K562 (cell line): ENCODE measurements around the gene FAM83F. TPM values are rescaled to one million over a fixed set of nuclear protein-coding genes. Genes with fewer than 3 reads are reported as not detected.

Experiments
- ARNT ChIP-seq, 2 experiments: fragments of 450-650 bp; IDR thresholded peaks; 2 replicates each; pipeline ENCODE4 v1.6.1; 2016; ENCODE audit warnings: mild to moderate bottlenecking in 1 of 2
- BRF1 ChIP-seq: IDR thresholded peaks from 3 replicates; pipeline ENCODE4 v1.6.1; 2011; ENCODE audit warnings: borderline replicate concordance, mild to moderate bottlenecking; ENCODE audit not compliant: insufficient read length; ENCODE audit errors: extremely low read depth
- CBX5 ChIP-seq: IDR thresholded peaks from 2 replicates; pipeline ENCODE4 v1.6.1; 2014; ENCODE audit warnings: low read depth, borderline replicate concordance
- CHD7 ChIP-seq: fragments of 200-600 bp; sonication (generic); IDR thresholded peaks from one replicate; pipeline ENCODE4 v1.6.1; 2012; ENCODE audit warnings: mild to moderate bottlenecking, low read depth, low read length, inconsistent platforms
- ETV6 ChIP-seq, 3 experiments: fragments of 150-350 bp in 1 of 3; sonication (generic) in 1 of 3; formaldehyde crosslinking in 1 of 3; IDR thresholded peaks; 2 replicates each; pipeline versions ENCODE4 v1.6.1 to v1.8.0; 2014 to 2022; ENCODE audit warnings: borderline replicate concordance in 2 of 3, low read depth in 2 of 3, antibody characterized with exemption in 1 of 3, low read length in 1 of 3, mild to moderate bottlenecking in 1 of 3, missing genetic modification reagents in 1 of 3
- GTF2A2 ChIP-seq: IDR thresholded peaks from 2 replicates; pipeline ENCODE4 v1.6.1; 2016; ENCODE audit warnings: mild to moderate bottlenecking, missing genetic modification characterization, missing compliant biosample characterization
- HDAC6 ChIP-seq: IDR thresholded peaks from 2 replicates; pipeline ENCODE4 v1.6.1; 2012; ENCODE audit warnings: low read depth, mild to moderate bottlenecking, control low read depth, inconsistent platforms, low read length, moderate library complexity
- NCOA1 ChIP-seq: fragments of 450-650 bp; IDR thresholded peaks from 2 replicates; pipeline ENCODE4 v1.6.1; 2016; ENCODE audit warnings: low read depth
- NR3C1 ChIP-seq: sonication (generic); formaldehyde crosslinking; IDR thresholded peaks from 2 replicates; pipeline ENCODE4 v1.8.1; 2022; ENCODE audit warnings: missing genetic modification reagents
- PCBP2 ChIP-seq: fragments of 200-400 bp; formaldehyde crosslinking; IDR thresholded peaks from 2 replicates; pipeline ENCODE4 v1.6.1; 2018; ENCODE audit warnings: low read length, low read depth, mild to moderate bottlenecking, moderate library complexity; ENCODE audit not compliant: poor library complexity, severe bottlenecking
- SPI1 ChIP-seq: IDR thresholded peaks from 2 replicates; pipeline ENCODE4 v1.6.1; 2011; ENCODE audit warnings: low read depth, low read length, control low read depth, borderline replicate concordance
- STAT5B ChIP-seq: fragments of 250-450 bp; sonication (Bioruptor Pico); IDR thresholded peaks from 2 replicates; pipeline ENCODE4 v1.8.0; 2021; ENCODE audit warnings: mild to moderate bottlenecking, inconsistent platforms
- TCF15 ChIP-seq: fragments of 250-450 bp; sonication (Bioruptor Pico); IDR thresholded peaks from 2 replicates; pipeline ENCODE4 v1.8.0; 2022; ENCODE audit warnings: moderate library complexity, mild to moderate bottlenecking, inconsistent platforms
- ZNF239 ChIP-seq: fragments of 250-450 bp; sonication (Bioruptor Pico); IDR thresholded peaks from 2 replicates; pipeline ENCODE4 v1.4.0; 2020; ENCODE audit warnings: mild to moderate bottlenecking
- ZNF253 ChIP-seq: fragments of 250-450 bp; sonication (Bioruptor Pico); conservative IDR thresholded peaks from 2 replicates; pipeline ENCODE4 v1.6.1; 2021; ENCODE audit warnings: mild to moderate bottlenecking
- polyA plus RNA-seq, 8 experiments: library from polyadenylated mRNA; depleted of rRNA in 4 of 8; stranded (reverse) in 5 of 8; unstranded in 3 of 8; fragments of >200 nt; fragmentation: Nextera tagmentation in 2 of 8; fragmentation: Illumina TruSeq in 1 of 8; extraction: Ambion mirVana in 2 of 8; extraction: Trizol in 1 of 8; gene quantifications; 2 replicates each; pipeline versions ENCODE4 v1.2.1 to v1.2.3, GENCODE V29; 2011 to 2014; ENCODE audit warnings: inconsistent platforms in 1 of 8, missing spikeins in 1 of 8
- total RNA-seq, 7 experiments: library from RNA; depleted of rRNA in 6 of 7; stranded (reverse); fragments of >200 nt in 6 of 7; fragmentation: Illumina TruSeq in 2 of 7; extraction: Trizol in 2 of 7; gene quantifications; 2 replicates each; pipeline versions ENCODE4 v1.2.1 to v1.2.3, GENCODE V29; 2011 to 2021; ENCODE audit warnings: low replicate concordance in 1 of 7

FAM83F gene
- total and polyA plus RNA-seq, 9 of the 15 experiments (the other 6 are each of a cell fraction or from before 2014, with no cell fraction given), result under 0.01 to 0.13 (median 0.04) TPM; not detected in 1

GRCh38 chr22:39960791-39961746 is 33.7 kb upstream of the FAM83F start (continued):
- TF ChIP-seq CHD7, result no peak
- no peak for TF ChIP-seq HDAC6
- TF ChIP-seq PCBP2, result no peak
- TF ChIP-seq ZNF253 (CRISPR knock-in tag), result no peak
- no peak for TF ChIP-seq CBX5
- peak; percentile 64; the same call in 1 of the 2 replicates for TF ChIP-seq NCOA1
- no peak for TF ChIP-seq SPI1
- TF ChIP-seq TCF15 (CRISPR knock-in tag), result no peak
- TF ChIP-seq ZNF239 (CRISPR knock-in tag), result no peak
- 0 out of 4 replicates have a peak, but pooled peaks of 1 of the 2 experiments have one; percentile 42 for TF ChIP-seq ARNT (IDR thresholded peaks at IDR 0.05)
- no peak for TF ChIP-seq STAT5B (CRISPR knock-in tag)
- TF ChIP-seq GTF2A2 (tag), result no peak
- no peak for TF ChIP-seq ETV6 (IDR thresholded peaks at IDR 0.05; ENCODE audit: borderline replicate concordance in 1 of 2, low read depth in 2 of 2, low read length in 1 of 2)
- no peak for TF ChIP-seq ETV6 (CRISPR knock-in tag; IDR thresholded peaks at IDR 0.05; ENCODE audit: borderline replicate concordance)
- no peak for TF ChIP-seq NR3C1
- TF ChIP-seq BRF1, result no peak
